HG02798 (cell line): ENCODE measurements around the gene ADSS1.

Experiments
- ATAC-seq: cut with Tn5 transposase; IDR thresholded peaks from one replicate; pipeline ENCODE4 v1.9.1; 2021; ENCODE audit warnings: mild to moderate bottlenecking; ENCODE audit not compliant: unreplicated experiment, poor library complexity

Gene ADSS1

GRCh38 chr14:104697892-104698583 lies 26.0 kb upstream of the ADSS1 start:
- no peak for ATAC-seq

DNA sequence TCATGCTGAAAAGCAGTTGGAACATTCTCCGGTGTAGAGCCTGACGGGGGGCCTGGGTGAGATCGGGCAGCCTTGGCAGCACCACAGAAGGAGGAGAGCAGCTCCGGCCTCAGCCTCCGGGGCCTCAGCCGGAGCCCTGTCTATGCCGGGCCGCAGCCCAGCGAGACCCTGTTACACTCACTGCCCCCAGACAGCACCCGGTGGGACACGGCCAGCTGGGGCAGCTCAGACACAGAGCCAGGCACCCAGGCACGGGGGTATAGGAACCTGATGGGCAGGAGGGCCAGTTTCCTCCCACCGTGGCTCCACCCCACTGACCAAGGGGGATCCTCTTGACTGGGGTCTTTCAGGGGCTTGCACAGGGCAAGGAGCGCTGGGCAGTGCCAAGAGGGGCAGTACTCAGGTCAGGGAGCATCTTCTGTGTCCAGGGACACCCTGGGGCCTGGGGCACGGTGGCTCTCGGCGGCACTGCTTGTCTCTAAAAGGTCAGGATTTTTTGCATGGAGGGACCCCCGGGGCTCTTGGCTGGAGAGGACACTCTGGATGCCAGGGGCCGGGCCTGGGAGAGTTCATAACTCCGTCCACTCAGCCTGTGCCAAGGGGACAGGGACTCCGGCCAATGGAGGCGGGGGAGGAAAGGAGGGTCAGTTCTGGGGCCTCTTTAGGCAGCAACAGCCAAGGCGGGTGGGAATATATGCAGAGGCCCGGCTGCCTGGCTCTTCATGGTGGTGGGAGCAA lies 25.2 kb upstream of the ADSS1 start:
- no peak for ATAC-seq

DNA sequence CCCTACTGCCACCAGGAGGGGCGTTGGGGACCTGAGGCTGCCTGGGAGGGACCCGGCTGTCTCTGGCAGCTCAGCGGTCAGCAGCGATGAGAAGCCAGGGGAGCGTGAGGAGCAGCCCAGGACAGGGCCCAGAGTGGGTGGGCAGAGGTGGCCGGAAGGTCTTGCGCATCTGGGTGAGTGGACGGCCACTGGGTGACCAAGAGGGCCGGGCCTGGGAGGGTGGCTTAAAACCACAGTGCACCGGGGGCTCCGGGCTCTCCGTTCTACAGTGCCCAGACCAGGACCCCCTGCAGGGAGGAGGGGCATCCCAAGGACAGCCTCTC lies 24.6 kb upstream of the ADSS1 start:
- ATAC-seq, result no peak

- no peak for ATAC-seq
Measured at GRCh38 chr14:104700225-104700651, 23.8 kb upstream of the ADSS1 start.

DNA sequence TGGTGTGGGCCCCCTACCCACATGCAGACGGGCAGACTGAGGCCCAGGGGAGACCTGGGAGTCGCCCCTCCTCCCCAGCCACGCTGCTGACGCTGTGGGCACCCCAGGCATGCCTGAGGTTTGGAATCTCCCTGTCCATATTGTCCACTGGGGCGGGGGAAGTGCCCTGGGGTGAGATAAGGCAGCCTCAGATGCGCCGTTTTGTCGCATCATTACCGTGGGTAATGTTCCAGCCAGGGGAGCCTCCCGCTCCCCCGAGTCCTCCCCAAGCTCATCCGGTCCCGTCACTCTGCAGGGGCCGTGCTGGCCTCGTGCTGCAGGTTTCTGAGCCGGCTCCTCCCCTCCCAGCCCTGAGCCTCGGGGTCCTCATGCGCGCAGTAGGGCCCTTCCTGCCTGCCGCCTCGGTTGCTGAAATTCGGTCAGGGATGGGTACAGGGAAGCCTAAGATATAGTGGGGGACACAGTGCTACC lies 23.2 kb upstream of the ADSS1 start:
- ATAC-seq, result no peak

DNA sequence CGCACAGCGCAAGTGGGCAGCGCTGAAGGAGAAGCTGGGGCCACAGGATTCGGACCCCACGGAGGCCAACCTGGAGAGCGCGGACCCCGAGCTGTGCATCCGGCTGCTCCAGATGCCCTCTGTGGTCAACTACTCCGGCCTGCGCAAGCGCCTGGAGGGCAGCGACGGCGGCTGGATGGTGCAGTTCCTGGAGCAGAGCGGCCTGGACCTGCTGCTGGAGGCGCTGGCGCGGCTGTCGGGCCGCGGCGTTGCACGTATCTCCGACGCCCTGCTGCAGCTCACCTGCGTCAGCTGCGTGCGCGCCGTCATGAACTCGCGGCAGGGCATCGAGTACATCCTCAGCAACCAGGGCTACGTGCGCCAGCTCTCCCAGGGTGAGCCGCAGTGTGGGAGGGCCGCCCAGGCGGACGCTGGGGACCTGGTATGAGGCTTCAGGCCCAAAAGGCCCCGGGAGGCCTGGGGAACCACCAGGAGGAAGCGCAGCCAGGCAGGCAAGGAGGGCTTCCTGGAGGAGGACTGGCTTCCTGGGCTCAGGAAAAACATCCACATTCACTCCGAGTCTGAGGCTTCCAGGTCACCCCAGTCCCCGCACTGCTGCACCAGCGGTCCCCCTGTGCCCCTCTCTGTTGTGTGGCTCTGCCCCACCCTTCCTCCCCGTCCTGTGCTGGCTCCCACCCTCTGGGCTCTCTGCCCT lies 22.5 kb upstream of the ADSS1 start:
- ATAC-seq, result no peak

DNA sequence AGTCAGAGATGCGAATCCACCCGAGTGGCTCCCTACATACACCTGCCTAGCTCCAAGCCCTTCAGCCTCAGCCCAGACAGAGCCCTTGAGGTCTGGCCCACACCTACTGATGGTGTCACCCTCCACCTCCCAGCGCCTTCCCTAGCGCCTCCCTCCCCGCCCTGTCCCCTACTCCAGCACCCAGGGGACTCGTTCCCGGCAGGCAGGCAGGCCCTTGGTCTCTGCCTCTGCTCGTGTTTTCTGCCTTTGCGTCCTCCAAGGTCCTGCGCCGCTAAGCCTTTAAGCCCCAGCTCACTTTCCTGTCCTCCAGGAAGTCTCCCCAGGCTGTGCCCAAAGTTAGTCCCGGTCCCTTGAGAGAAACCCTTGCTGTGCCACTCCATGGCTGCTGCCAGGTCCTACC lies 21.9 kb upstream of the ADSS1 start:
- ATAC-seq, result no peak

- ATAC-seq, result no peak
Measured at GRCh38 chr14:104702673-104703072, 21.4 kb upstream of the ADSS1 start.

DNA sequence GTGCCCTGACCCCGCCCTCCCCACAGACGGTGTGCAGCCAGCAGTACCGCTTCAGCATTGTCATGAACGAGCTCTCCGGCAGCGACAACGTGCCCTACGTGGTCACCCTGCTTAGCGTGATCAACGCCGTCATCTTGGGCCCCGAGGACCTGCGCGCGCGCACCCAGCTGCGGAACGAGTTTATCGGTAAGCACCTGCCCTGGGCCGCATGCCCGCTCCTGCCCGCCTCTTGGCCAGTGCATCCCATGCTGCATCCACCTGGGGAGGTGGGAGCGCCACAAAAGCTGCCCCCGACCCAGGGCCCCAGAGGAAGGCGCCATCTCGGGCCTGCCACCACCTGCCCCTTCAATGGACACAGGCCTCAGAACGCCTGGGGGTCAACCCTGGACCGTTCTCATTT lies 20.8 kb upstream of the ADSS1 start:
- no peak for ATAC-seq

DNA sequence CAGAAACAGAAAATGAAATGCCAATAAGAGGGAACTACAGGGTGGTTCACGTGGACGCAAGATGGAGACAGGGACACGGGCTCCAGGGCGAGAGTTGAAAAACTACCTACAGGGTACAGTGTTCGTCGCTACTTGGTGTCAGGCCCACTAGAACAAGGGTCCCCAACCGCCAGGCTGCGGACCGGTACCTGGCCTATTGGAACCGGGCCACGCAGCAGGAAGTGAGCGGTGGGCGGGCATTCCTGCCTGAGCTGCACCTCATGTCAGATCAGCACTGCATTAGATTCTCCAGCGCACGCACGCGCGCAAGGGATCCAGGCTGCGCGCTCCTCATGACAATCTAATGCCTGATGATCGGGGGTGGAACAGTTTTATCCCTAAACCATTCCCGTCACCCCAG lies 19.8 kb upstream of the ADSS1 start:
- no peak for ATAC-seq

- no peak for ATAC-seq
Measured at GRCh38 chr14:104705340-104706047, 18.5 kb upstream of the ADSS1 start.

DNA sequence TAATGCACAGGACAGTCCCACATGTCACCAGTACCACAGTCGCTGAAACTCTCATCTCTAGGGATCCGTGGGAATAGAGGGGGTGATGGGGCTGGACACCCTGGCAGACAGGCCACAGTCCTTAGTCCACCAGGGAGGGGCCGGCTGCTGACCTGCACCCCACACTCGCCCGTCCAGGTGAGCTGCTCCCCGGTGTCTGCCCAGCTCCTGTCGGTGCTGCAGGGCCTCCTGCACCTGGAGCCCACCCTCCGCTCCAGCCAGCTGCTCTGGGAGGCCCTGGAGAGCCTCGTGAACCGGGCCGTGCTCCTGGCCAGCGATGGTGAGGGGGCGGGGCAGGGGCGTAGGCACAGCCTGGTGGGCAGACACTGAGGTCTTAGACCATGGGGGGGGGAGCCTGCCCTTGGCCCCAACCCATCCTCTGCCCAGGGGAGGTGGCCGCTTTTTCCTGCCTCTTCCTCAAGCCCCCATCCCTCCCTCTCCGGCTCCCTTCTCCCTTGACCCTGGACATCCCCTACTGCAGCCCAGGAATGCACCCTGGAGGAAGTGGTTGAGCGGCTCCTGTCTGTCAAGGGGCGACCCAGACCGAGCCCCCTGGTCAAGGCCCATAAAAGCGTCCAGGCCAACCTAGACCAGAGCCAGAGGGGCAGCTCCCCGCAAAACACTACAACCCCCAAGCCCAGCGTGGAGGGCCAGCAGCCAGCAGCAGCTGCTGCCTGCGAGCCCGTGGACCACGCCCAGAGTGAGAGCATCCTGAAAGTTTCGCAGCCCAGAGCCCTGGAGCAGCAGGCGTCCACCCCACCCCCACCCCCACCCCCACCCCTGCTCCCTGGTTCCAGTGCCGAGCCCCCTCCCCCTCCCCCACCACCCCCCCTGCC lies 17.1 kb upstream of the ADSS1 start:
- no peak for ATAC-seq

- ATAC-seq, result no peak
Measured at GRCh38 chr14:104707608-104708595, 16.1 kb upstream of the ADSS1 start.

GRCh38 chr14:104708606-104709268 lies 15.3 kb upstream of the ADSS1 start:
- peak; percentile 56 for ATAC-seq

DNA sequence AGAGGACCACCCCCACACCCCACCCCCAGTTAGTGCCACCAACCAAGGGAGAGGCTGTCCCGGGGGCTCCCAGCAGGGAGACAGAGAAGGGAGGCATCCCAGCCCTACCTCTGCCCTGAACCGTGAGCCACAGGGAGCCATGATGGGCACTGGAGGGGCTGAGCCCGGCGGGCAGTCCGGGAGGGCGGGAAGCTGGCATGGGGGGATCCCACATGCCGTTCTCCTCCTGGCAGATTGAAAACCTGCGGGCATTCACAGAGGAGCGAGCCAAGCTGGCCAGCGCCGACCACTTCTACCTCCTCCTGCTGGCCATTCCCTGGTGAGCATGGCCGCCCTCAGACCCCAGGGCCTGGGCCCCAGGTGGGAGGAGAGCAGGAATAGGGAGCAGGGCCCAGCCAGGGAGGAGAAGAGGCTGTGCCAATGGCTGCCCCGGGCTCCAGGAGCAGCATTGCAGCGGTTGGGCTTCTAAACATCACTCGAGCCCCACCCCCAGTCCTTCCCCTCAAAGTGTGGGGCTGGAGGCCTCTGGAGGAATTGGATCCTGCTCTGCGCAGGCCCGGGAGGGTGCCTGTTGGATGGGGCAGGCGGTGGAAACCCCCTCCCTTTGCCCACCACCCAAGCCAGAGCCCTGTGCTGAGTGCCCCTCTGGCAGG lies 14.5 kb upstream of the ADSS1 start:
- no peak for ATAC-seq

GRCh38 chr14:104710071-104710735 lies 13.8 kb upstream of the ADSS1 start:
- no peak for ATAC-seq
